SW 1271 (cell line): ENCODE measurements around the gene ACTR3.

Source experiments
- DNase-seq, 2 experiments: peaks; one replicate each; lab custom pipeline; 2025; lab: John Stamatoyannopoulos, UW

The ACTR3 gene

GRCh38 chr2:113965644-113966043 is 75.8 kb downstream of the ACTR3 start:
- peak in 1 of 2 experiments; percentile 45 for DNase-seq

GRCh38 chr2:113966171-113966570 is 76.3 kb downstream of the ACTR3 start:
- no peak for DNase-seq

GRCh38 chr2:113966832-113967231 is 76.9 kb downstream of the ACTR3 start:
- DNase-seq = no peak

- DNase-seq = no peak
These were observed 77.4 kb downstream of the ACTR3 start for GRCh38 chr2:113967272-113967671.

- no peak for DNase-seq
These were observed 82.9 kb downstream of the ACTR3 start for GRCh38 chr2:113972766-113973165.

GRCh38 chr2:113973810-113974209 is 83.9 kb downstream of the ACTR3 start:
- no peak for DNase-seq

GRCh38 chr2:113974727-113975126 is 84.8 kb downstream of the ACTR3 start:
- DNase-seq = no peak

GRCh38 chr2:113976277-113976928 is 86.5 kb downstream of the ACTR3 start:
- DNase-seq = no peak

GRCh38 chr2:113977060-113977659 is 87.3 kb downstream of the ACTR3 start:
- no peak for DNase-seq

- DNase-seq = peak; percentile 34 to 65
These were observed 88.0 kb downstream of the ACTR3 start for GRCh38 chr2:113977660-113978523.

- no peak for DNase-seq
These were observed 88.8 kb downstream of the ACTR3 start for GRCh38 chr2:113978524-113979190.

GRCh38 chr2:113979191-113980128 is 89.6 kb downstream of the ACTR3 start:
- DNase-seq = no peak

GRCh38 chr2:113980946-113981345 is 91.1 kb downstream of the ACTR3 start:
- DNase-seq = no peak

GRCh38 chr2:113981404-113982134 is 91.7 kb downstream of the ACTR3 start:
- DNase-seq = no peak

GRCh38 chr2:113985554-113986397 is 95.9 kb downstream of the ACTR3 start:
- DNase-seq = no peak

- no peak for DNase-seq
These were observed 96.9 kb downstream of the ACTR3 start for GRCh38 chr2:113986762-113987290.

- DNase-seq = no peak
These were observed 102.2 kb downstream of the ACTR3 start for GRCh38 chr2:113992090-113992489.

GRCh38 chr2:113996671-113997594 is 107.0 kb downstream of the ACTR3 start:
- DNase-seq = no peak
